Loucy (cell line): ENCODE data around the gene MED13L.

Experiments
- H2AFZ ChIP-seq: fragments of 200-600 bp; sonication (generic); 2 replicates; pipeline ENCODE4 v1.6.0; 2016; ENCODE audit warnings: antibody characterized with exemption, mild to moderate bottlenecking, low read length, moderate library complexity
- H3F3A ChIP-seq: fragments of 200-600 bp; 2 replicates; pipeline ENCODE4 v1.6.0; 2016; ENCODE audit warnings: antibody characterized with exemption, low read depth, mild to moderate bottlenecking
- H3K27me3 ChIP-seq: fragments of 200-600 bp; sonication (generic); 2 replicates; pipeline ENCODE4 v1.6.1; 2014; ENCODE audit warnings: low read length, mild to moderate bottlenecking; ENCODE audit not compliant: insufficient read depth, poor library complexity, severe bottlenecking
- H3K36me3 ChIP-seq: fragments of 200-600 bp; sonication (generic); 2 replicates; pipeline ENCODE4 v1.6.1; 2016; ENCODE audit warnings: low read length; ENCODE audit not compliant: insufficient read depth
- H3K4me1 ChIP-seq: fragments of 200-600 bp; sonication (generic); 2 replicates; pipeline ENCODE4 v1.5.1; 2014; ENCODE audit warnings: low read length, mild to moderate bottlenecking; ENCODE audit not compliant: insufficient read depth, poor library complexity, severe bottlenecking
- H3K4me2 ChIP-seq: fragments of 200-600 bp; sonication (generic); 2 replicates; pipeline ENCODE4 v1.6.0; 2014; ENCODE audit warnings: antibody characterized with exemption, low read length, low read depth, mild to moderate bottlenecking; ENCODE audit not compliant: poor library complexity, severe bottlenecking
- H3K4me3 ChIP-seq: fragments of 200-600 bp; sonication (generic); 2 replicates; pipeline ENCODE4 v1.5.1; 2014; ENCODE audit warnings: low read length, mild to moderate bottlenecking, mixed read lengths; ENCODE audit not compliant: poor library complexity, severe bottlenecking
- H3K79me2 ChIP-seq: fragments of 200-600 bp; sonication (generic); 2 replicates; pipeline ENCODE4 v1.6.1; 2014; ENCODE audit warnings: low read length; ENCODE audit not compliant: insufficient read depth
- H3K9ac ChIP-seq: fragments of 200-600 bp; sonication (generic); 2 replicates; pipeline ENCODE4 v1.6.0; 2014; ENCODE audit warnings: mild to moderate bottlenecking, low read depth, low read length, moderate library complexity; ENCODE audit not compliant: poor library complexity, severe bottlenecking
- H3K9me2 ChIP-seq: fragments of 200-600 bp; sonication (generic); replicated peaks from 2 replicates; pipeline ENCODE4 v1.6.1; 2016; ENCODE audit warnings: low read depth, low read length, mixed read lengths
- H3K9me3 ChIP-seq: fragments of 200-600 bp; sonication (generic); 2 replicates; pipeline ENCODE4 v1.6.1; 2014; ENCODE audit warnings: mild to moderate bottlenecking, antibody characterized with exemption, low read length, low read depth; ENCODE audit not compliant: insufficient read depth
- H4K20me1 ChIP-seq: fragments of 200-600 bp; sonication (generic); 2 replicates; pipeline ENCODE4 v1.6.0; 2014; ENCODE audit warnings: antibody characterized with exemption, low read length, mild to moderate bottlenecking; ENCODE audit not compliant: insufficient read depth, poor library complexity, severe bottlenecking
- EZH2phosphoT487 ChIP-seq: fragments of 200-600 bp; IDR thresholded peaks from 2 replicates; pipeline ENCODE4 v1.6.1; 2018; ENCODE audit warnings: antibody characterized with exemption, mild to moderate bottlenecking, moderate library complexity, borderline replicate concordance
- TF ChIP-seq, protein P1 (sequence below): fragments of 200-600 bp; sonication (generic); conservative IDR thresholded peaks from 2 replicates; pipeline ENCODE4 v1.5.1; 2014; ENCODE audit warnings: mild to moderate bottlenecking, antibody characterized with exemption, low read length

Gene MED13L

DNA sequence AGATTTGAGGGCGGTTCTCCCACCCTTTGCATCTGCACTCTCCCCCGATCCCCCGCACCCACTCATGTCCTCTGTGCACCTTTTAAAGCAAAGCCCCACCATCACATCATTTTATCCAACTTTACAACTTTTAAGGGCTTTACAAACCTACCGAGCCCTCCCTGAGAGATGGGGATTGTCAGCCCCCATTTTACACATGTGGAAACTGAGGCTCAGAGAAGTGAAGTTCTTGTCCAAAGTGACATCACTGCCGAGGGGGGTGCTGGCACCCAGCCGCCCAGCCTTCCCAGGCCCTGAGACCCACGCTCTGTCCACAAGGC lies 334.2 kb downstream of the MED13L start:
- Histone ChIP-seq H2AFZ (no peak overlapping the region), H3F3A (no peaks in the 10 kb centered on the region), H3K79me2 (no peaks in the 10 kb centered on the region), H3K9me2 (no peaks in the 10 kb centered on the region), H3K4me2 (no peak overlapping the region), H3K4me1 (no peaks in the 10 kb centered on the region), H3K9ac (no peak overlapping the region), H3K4me3 (no peak overlapping the region), H3K36me3 (no peaks in the 10 kb centered on the region), H3K27me3 (no peaks in the 10 kb centered on the region), H4K20me1 (no peaks in the 10 kb centered on the region), H3K9me3 (no peaks in the 10 kb centered on the region)
- TF ChIP-seq, protein P1, sequence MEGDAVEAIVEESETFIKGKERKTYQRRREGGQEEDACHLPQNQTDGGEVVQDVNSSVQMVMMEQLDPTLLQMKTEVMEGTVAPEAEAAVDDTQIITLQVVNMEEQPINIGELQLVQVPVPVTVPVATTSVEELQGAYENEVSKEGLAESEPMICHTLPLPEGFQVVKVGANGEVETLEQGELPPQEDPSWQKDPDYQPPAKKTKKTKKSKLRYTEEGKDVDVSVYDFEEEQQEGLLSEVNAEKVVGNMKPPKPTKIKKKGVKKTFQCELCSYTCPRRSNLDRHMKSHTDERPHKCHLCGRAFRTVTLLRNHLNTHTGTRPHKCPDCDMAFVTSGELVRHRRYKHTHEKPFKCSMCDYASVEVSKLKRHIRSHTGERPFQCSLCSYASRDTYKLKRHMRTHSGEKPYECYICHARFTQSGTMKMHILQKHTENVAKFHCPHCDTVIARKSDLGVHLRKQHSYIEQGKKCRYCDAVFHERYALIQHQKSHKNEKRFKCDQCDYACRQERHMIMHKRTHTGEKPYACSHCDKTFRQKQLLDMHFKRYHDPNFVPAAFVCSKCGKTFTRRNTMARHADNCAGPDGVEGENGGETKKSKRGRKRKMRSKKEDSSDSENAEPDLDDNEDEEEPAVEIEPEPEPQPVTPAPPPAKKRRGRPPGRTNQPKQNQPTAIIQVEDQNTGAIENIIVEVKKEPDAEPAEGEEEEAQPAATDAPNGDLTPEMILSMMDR: no peak
- no peak for TF ChIP-seq EZH2phosphoT487

DNA sequence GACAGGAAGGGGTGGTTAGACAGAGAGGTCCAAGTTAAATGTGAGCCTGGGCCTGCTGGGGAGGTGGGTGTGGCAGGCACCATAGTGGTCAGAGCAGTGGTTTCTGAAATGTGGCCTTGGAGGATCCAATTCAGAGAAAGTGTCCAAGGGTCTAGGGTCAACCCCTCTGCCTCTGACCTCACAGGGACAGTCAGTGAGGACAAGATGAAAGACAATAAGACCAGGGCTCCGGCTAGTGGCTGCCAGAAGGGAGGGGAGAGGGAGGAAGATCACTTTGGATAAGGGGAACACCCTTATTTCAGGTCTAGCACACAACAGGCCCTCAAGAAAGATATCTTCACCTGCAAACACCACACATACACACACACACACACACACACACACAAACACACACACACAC lies 335.1 kb downstream of the MED13L start:
- Histone ChIP-seq H3K4me3 (no peak overlapping the region), H3K4me2 (no peak overlapping the region), H4K20me1 (no peaks in the 10 kb centered on the region), H3K27me3 (no peaks in the 10 kb centered on the region), H3K9me2 (no peaks in the 10 kb centered on the region), H3K9ac (no peak overlapping the region), H3K4me1 (no peaks in the 10 kb centered on the region), H3K36me3 (no peaks in the 10 kb centered on the region), H3K9me3 (no peaks in the 10 kb centered on the region), H2AFZ (no peak overlapping the region), H3F3A (no peaks in the 10 kb centered on the region), H3K79me2 (no peaks in the 10 kb centered on the region)
- TF ChIP-seq, protein P1: no peak
- no peak for TF ChIP-seq EZH2phosphoT487

DNA sequence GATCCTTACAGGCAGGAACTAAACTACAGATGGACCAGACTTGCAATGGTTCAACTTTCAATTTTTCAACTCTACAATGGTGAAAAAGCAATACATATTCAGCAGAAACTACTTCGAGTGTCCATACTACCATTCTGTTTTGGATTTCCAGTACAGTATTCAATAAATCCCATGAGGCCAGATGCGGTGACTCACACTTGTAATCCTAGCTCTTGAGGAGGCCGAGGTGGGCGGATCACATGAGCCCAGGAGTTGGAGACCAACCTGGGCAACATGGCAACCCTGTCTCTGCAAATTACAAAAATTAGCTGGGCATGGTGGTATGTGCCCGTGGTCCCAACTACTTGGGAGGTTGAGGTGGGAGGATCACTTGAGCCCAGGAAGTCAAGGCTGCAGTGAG lies 336.1 kb downstream of the MED13L start:
- Histone ChIP-seq H3K9me3 (no peaks in the 10 kb centered on the region), H3K27me3 (no peaks in the 10 kb centered on the region), H3K9ac (no peak overlapping the region), H3K4me1 (no peaks in the 10 kb centered on the region), H3K4me2 (no peak overlapping the region), H2AFZ (no peak overlapping the region), H3K9me2 (no peaks in the 10 kb centered on the region), H3K36me3 (no peaks in the 10 kb centered on the region), H3K4me3 (no peak overlapping the region), H3F3A (no peaks in the 10 kb centered on the region), H4K20me1 (no peaks in the 10 kb centered on the region), H3K79me2 (no peaks in the 10 kb centered on the region)
- TF ChIP-seq, protein P1: no peak
- no peak for TF ChIP-seq EZH2phosphoT487
